Fibroblast of skin of left biceps (primary cell): ENCODE measurements around the gene SHKBP1.

Experiments used
- DNase-seq, 2 experiments: peaks; one replicate each; pipeline ENCODE4 v3.0.0-alpha.2; 2013; ENCODE audit warnings: low read depth in 2 of 2

Gene SHKBP1

GRCh38 chr19:40601134-40601974, 24.7 kb downstream of the SHKBP1 start, which contains the start of gene LTBP4:
TSS of gene LTBP4 (plus strand) at chr19:40601369. CDS start at chr19:40601388, 19 bp downstream.
- DNase-seq: no peak

- no peak for DNase-seq
Measured at GRCh38 chr19:40603071-40603388, 26.4 kb downstream of the SHKBP1 start.

GRCh38 chr19:40603389-40604170, 26.9 kb downstream of the SHKBP1 start:
- DNase-seq: peak; percentile 66 to 67

GRCh38 chr19:40604171-40604646, 27.5 kb downstream of the SHKBP1 start:
- DNase-seq: no peak

GRCh38 chr19:40604647-40605215, 28.1 kb downstream of the SHKBP1 start:
- DNase-seq: no peak

- no peak for DNase-seq
Measured at GRCh38 chr19:40605216-40605971, 28.7 kb downstream of the SHKBP1 start.

GRCh38 chr19:40607311-40608239, 30.9 kb downstream of the SHKBP1 start:
- no peak for DNase-seq

GRCh38 chr19:40608240-40608621, 31.6 kb downstream of the SHKBP1 start:
- no peak for DNase-seq

- no peak for DNase-seq
Measured at GRCh38 chr19:40608957-40609356, 32.3 kb downstream of the SHKBP1 start.

- no peak for DNase-seq
Measured at GRCh38 chr19:40609561-40610395, 33.1 kb downstream of the SHKBP1 start.

GRCh38 chr19:40610396-40611064, 33.9 kb downstream of the SHKBP1 start:
- DNase-seq: no peak

GRCh38 chr19:40611096-40611495, 34.4 kb downstream of the SHKBP1 start:
- DNase-seq: no peak

GRCh38 chr19:40611900-40612698, 35.4 kb downstream of the SHKBP1 start:
- no peak for DNase-seq

- DNase-seq: no peak
Measured at GRCh38 chr19:40612831-40613689, 36.4 kb downstream of the SHKBP1 start.

- DNase-seq: no peak
Measured at GRCh38 chr19:40613690-40614621, 37.3 kb downstream of the SHKBP1 start.
